PFSK-1 (cell line): Measurements from ENCODE around the gene CNOT4.

Source experiments
- POLR2AphosphoS5 ChIP-seq: IDR thresholded peaks from 2 replicates; pipeline ENCODE4 v1.6.1; 2012; ENCODE audit warnings: low read depth, mild to moderate bottlenecking, control low read depth, low read length, moderate library complexity
- TAF1 ChIP-seq: IDR thresholded peaks from 2 replicates; pipeline ENCODE4 v1.6.1; 2012; ENCODE audit warnings: low read length, control low read depth, borderline replicate concordance; ENCODE audit not compliant: insufficient read depth
- TF ChIP-seq, protein P1 (sequence below), 2 experiments: IDR thresholded peaks; 2 replicates each; pipeline versions ENCODE4 v1.6.1 to v1.8.0; 2011 to 2012; ENCODE audit warnings: low read depth in 2 of 2, low read length in 2 of 2, control low read depth in 1 of 2, inconsistent platforms in 1 of 2, mild to moderate bottlenecking in 1 of 2, moderate library complexity in 1 of 2; ENCODE audit not compliant: insufficient read depth in 1 of 2

DNA sequence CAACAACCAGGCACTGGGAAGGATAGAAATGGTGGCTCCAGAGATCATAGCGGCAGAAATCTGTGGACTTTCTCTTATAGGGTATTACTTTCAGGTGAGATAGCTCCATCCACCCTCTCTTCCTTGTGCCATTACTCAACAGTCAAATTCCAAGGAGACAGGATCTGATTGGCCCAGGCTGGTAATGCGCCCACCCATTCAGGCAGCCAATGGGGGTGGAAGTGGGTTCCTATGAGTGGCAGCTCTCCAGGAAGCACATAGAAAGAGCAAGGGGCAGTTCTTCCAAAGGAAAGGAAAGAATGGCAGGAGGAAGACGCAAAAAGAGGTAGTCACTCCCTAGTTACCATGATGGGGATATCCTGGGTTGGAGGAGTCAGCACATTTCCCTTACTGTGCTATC is 181.8 kb downstream of the CNOT4 start:
- TF ChIP-seq, protein P1, sequence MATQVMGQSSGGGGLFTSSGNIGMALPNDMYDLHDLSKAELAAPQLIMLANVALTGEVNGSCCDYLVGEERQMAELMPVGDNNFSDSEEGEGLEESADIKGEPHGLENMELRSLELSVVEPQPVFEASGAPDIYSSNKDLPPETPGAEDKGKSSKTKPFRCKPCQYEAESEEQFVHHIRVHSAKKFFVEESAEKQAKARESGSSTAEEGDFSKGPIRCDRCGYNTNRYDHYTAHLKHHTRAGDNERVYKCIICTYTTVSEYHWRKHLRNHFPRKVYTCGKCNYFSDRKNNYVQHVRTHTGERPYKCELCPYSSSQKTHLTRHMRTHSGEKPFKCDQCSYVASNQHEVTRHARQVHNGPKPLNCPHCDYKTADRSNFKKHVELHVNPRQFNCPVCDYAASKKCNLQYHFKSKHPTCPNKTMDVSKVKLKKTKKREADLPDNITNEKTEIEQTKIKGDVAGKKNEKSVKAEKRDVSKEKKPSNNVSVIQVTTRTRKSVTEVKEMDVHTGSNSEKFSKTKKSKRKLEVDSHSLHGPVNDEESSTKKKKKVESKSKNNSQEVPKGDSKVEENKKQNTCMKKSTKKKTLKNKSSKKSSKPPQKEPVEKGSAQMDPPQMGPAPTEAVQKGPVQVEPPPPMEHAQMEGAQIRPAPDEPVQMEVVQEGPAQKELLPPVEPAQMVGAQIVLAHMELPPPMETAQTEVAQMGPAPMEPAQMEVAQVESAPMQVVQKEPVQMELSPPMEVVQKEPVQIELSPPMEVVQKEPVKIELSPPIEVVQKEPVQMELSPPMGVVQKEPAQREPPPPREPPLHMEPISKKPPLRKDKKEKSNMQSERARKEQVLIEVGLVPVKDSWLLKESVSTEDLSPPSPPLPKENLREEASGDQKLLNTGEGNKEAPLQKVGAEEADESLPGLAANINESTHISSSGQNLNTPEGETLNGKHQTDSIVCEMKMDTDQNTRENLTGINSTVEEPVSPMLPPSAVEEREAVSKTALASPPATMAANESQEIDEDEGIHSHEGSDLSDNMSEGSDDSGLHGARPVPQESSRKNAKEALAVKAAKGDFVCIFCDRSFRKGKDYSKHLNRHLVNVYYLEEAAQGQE (IDR thresholded peaks at IDR 0.05; ENCODE audit: insufficient read depth in 1 of 2, low read depth in 2 of 2, low read length in 2 of 2): no peak
- TF ChIP-seq TAF1: no peak
- no peak for TF ChIP-seq POLR2AphosphoS5
